IMR-90 (cell line): ENCODE results near the gene PSMA2. TPM values are rescaled to one million over a fixed set of nuclear protein-coding genes. Genes with fewer than 3 reads are reported as not detected.

ENCODE experiments used
- ATAC-seq: fragments of 200-7000 bp; cut with Tn5 transposase; 2 replicates; pipeline ENCODE4 v1.9.1; 2020; ENCODE audit warnings: low read depth, mild to moderate bottlenecking, moderate library complexity
- BruUV-seq: library from RNA; stranded (reverse); fragments of 400-500 nt; replicated peaks from 2 replicates; lab custom pipeline; 2021; lab: Mats Ljungman, UMichigan
- CTCF ChIA-PET: fragments of 300-600 bp; formaldehyde crosslinking; extraction: SDS; loops from one replicate; lab custom pipeline; 2021; ENCODE audit warnings: antibody characterized with exemption; lab: Yijun Ruan, JAX
- POLR2A ChIA-PET: fragments of 300-600 bp; sonication (Branson Sonifier 250); formaldehyde crosslinking; loops from one replicate; lab custom pipeline; 2022; ENCODE audit warnings: antibody characterized with exemption; ENCODE audit not compliant: unreplicated experiment; lab: Charles Lee
- DNase-seq: peaks from one replicate; pipeline ENCODE4 v3.0.0; 2013
- H2AFZ ChIP-seq: replicated peaks from 2 replicates; pipeline ENCODE3; 2013; ENCODE audit warnings: low read length, mild to moderate bottlenecking; ENCODE audit not compliant: poor library complexity
- H2AK5ac ChIP-seq: 2 replicates; pipeline ENCODE4 v1.6.1; 2013; ENCODE audit warnings: low read depth, low read length, inconsistent platforms
- H2AK9ac ChIP-seq: replicated peaks from 2 replicates; pipeline ENCODE3; 2013; ENCODE audit warnings: mild to moderate bottlenecking, low read depth, low read length, moderate library complexity; ENCODE audit not compliant: poor library complexity
- H2BK120ac ChIP-seq: 2 replicates; pipeline ENCODE4 v1.6.1; 2013; ENCODE audit warnings: low read depth, low read length, inconsistent platforms
- H2BK15ac ChIP-seq: 3 replicates; pipeline ENCODE4 v1.6.1; 2013; ENCODE audit warnings: low read depth, low read length, inconsistent platforms
- H2BK20ac ChIP-seq: 2 replicates; pipeline ENCODE4 v1.6.1; 2013; ENCODE audit warnings: low read depth, mild to moderate bottlenecking, inconsistent platforms, low read length, moderate library complexity
- H2BK5ac ChIP-seq: 2 replicates; pipeline ENCODE4 v1.6.1; 2013; ENCODE audit warnings: mild to moderate bottlenecking, low read depth, low read length, inconsistent platforms; ENCODE audit not compliant: poor library complexity, severe bottlenecking
- H3K14ac ChIP-seq: replicated peaks from 2 replicates; pipeline ENCODE4 v1.6.1; 2013; ENCODE audit warnings: low read depth, low read length, inconsistent platforms
- H3K18ac ChIP-seq: 2 replicates; pipeline ENCODE4 v1.6.1; 2013; ENCODE audit warnings: low read depth, low read length, control low read depth
- H3K23ac ChIP-seq: 2 replicates; pipeline ENCODE4 v1.6.1; 2013; ENCODE audit warnings: low read depth, low read length, inconsistent platforms
- H3K27ac ChIP-seq: 2 replicates; pipeline ENCODE4 v1.5.1; 2013; ENCODE audit warnings: mild to moderate bottlenecking, control low read depth, low read length; ENCODE audit not compliant: insufficient read depth
- H3K27me3 ChIP-seq: 2 replicates; pipeline ENCODE4 v1.6.1; 2013; ENCODE audit warnings: low read length; ENCODE audit not compliant: control insufficient read depth, insufficient read depth
- H3K36me3 ChIP-seq: 2 replicates; pipeline ENCODE4 v1.6.1; 2013; ENCODE audit warnings: low read length, mixed read lengths; ENCODE audit not compliant: control insufficient read depth, insufficient read depth
- H3K4ac ChIP-seq: 2 replicates; pipeline ENCODE4 v1.6.1; 2013; ENCODE audit warnings: low read depth, low read length, inconsistent platforms
- H3K4me1 ChIP-seq: 2 replicates; pipeline ENCODE4 v1.6.1; 2013; ENCODE audit warnings: low read length, mixed read lengths; ENCODE audit not compliant: control insufficient read depth, insufficient read depth
- H3K4me2 ChIP-seq: 2 replicates; pipeline ENCODE4 v1.6.1; 2013; ENCODE audit warnings: low read depth, mild to moderate bottlenecking, control low read depth, low read length, moderate library complexity
- H3K4me3 ChIP-seq: 2 replicates; pipeline ENCODE4 v1.5.1; 2013; ENCODE audit warnings: low read depth, mild to moderate bottlenecking, control low read depth, low read length, moderate library complexity; ENCODE audit not compliant: insufficient read depth
- H3K56ac ChIP-seq: 2 replicates; pipeline ENCODE4 v1.6.1; 2013; ENCODE audit warnings: low read length, inconsistent platforms; ENCODE audit not compliant: insufficient read depth; ENCODE audit errors: extremely low read depth
- H3K79me1 ChIP-seq, 2 experiments: 2 replicates each; pipeline ENCODE4 v1.6.1; 2013; ENCODE audit warnings: low read length in 2 of 2, inconsistent platforms in 1 of 2, low read depth in 1 of 2
- H3K9ac ChIP-seq: 2 replicates; pipeline ENCODE4 v1.6.1; 2013; ENCODE audit warnings: low read depth, low read length, control low read depth
- H3K9me1 ChIP-seq: 2 replicates; pipeline ENCODE4 v1.6.1; 2013; ENCODE audit warnings: low read length, inconsistent platforms; ENCODE audit not compliant: insufficient read depth
- H3K9me3 ChIP-seq: 2 replicates; pipeline ENCODE4 v1.6.1; 2013; ENCODE audit warnings: low read length; ENCODE audit not compliant: control insufficient read depth, insufficient read depth
- H4K20me1 ChIP-seq: 2 replicates; pipeline ENCODE4 v1.6.1; 2013; ENCODE audit warnings: low read length, inconsistent platforms; ENCODE audit not compliant: insufficient read depth
- H4K5ac ChIP-seq: 2 replicates; pipeline ENCODE4 v1.6.1; 2013; ENCODE audit warnings: mild to moderate bottlenecking, low read depth, low read length, control low read depth
- H4K8ac ChIP-seq, 2 experiments: 2 replicates each; pipeline ENCODE4 v1.6.1; 2013; ENCODE audit warnings: low read depth in 2 of 2, low read length in 2 of 2, control low read depth in 1 of 2, inconsistent platforms in 1 of 2
- H4K91ac ChIP-seq: 2 replicates; pipeline ENCODE4 v1.6.1; 2013; ENCODE audit warnings: low read depth, low read length, inconsistent platforms; ENCODE audit not compliant: insufficient read depth
- MAFK ChIP-seq: IDR thresholded peaks from 2 replicates; pipeline ENCODE4 v1.6.1; 2012; ENCODE audit warnings: low read depth, low read length, improper control_type of control experiment
- NFE2L2 ChIP-seq: fragments of 150-350 bp; IDR thresholded peaks from 2 replicates; pipeline ENCODE4 v1.6.1; 2016; ENCODE audit warnings: low read depth, mild to moderate bottlenecking, low read length
- POLR2A ChIP-seq: IDR thresholded peaks from 2 replicates; pipeline ENCODE4 v1.6.1; 2012; ENCODE audit warnings: mild to moderate bottlenecking, low read depth, low read length
- WGBS, 2 experiments: methylation state at CpG; one replicate each; pipeline versions ENCODE4 v1.1.5 to v1.1.7; 2013; ENCODE audit warnings: missing lambda C conversion rate in 2 of 2; ENCODE audit not compliant: insufficient read length in 1 of 2; ENCODE audit errors: extremely low coverage in 2 of 2; 5-methylcytosine and 5-hydroxymethylcytosine counted together
- dilution Hi-C: fragments of 300-500 bp; cut with HindIII; formaldehyde crosslinking; loops from one replicate; pipeline ENCODE4 v1.14.3; 2018; ENCODE audit warnings: low sequenced_read_pairs; ENCODE audit not compliant: unreplicated experiment
- in situ Hi-C: fragments of 300-500 bp; cut with MboI; formaldehyde crosslinking; loops from 3 replicates; pipeline ENCODE4 v1.14.3; 2019; ENCODE audit warnings: low sequenced_read_pairs, inconsistent platforms, mixed read lengths
- intact Hi-C: fragments of 100-400 bp; cut with micrococcal nuclease; formaldehyde crosslinking; loops from 2 replicates; pipeline ENCODE4 v1.10.0; 2022
- polyA plus RNA-seq, 3 experiments: library from polyadenylated mRNA; depleted of rRNA; stranded (reverse); fragments of >200 nt; gene quantifications; 2 replicates each; pipeline ENCODE4 v1.2.3, GENCODE V29; 2012; ENCODE audit warnings: low replicate concordance in 1 of 3
- total RNA-seq: library from RNA; depleted of rRNA; stranded (reverse); fragments of >200 nt; gene quantifications from 2 replicates; pipeline ENCODE4 v1.2.3, GENCODE V29; 2012
- TF ChIP-seq, protein P1 (sequence below): fragments of 150-350 bp; IDR thresholded peaks from 2 replicates; pipeline ENCODE4 v1.6.1; 2017; ENCODE audit warnings: mild to moderate bottlenecking, antibody characterized with exemption, low read length, low read depth

Gene PSMA2
- total and polyA plus RNA-seq, 2 of the 4 experiments (the other 2 are of a cell fraction), result 106 to 138 TPM

DNA sequence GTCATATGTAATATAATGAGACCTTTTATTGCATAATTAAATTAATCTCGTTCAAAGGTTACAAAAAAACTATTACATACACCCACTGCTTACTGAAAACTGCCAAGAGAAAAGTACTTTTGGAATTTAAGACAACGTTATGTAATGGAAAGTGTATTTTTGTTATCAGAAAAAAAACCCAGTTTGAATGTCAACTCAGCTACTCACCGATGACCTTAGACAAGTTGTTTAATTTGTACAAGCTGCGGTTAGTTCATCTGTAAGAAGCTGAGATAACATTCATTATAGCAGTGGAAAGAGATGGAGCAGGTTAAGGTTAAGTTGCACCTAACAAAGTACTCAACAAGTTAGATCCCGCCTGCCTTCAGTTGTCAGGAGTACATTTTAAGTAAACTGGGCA, 1.1 kb downstream of the PSMA2 start:
- Histone ChIP-seq H4K91ac (no peak overlapping the region), H2BK5ac (no peak overlapping the region), H3K36me3 (peaks cover 8% of the 10 kb centered on the region), H3K27me3 (no peaks in the 10 kb centered on the region), H2AFZ (no peak overlapping the region), H3K4me2 (peak overlapping the region; percentile 99), H4K5ac (no peak overlapping the region), H3K9ac (peak overlapping the region; percentile 94; the same call in 1 of the 2 replicates), H3K18ac (no peak overlapping the region), H3K4me3 (peak overlapping the region; percentile 69), H2BK15ac (no peak overlapping the region), H3K14ac (no peak overlapping the region), H4K20me1 (peaks cover 35% of the 10 kb centered on the region), H3K4ac (no peak overlapping the region), H3K79me1 (peaks cover 13 to 64% of the 10 kb centered on the region in 2 experiments), H2AK5ac (no peak overlapping the region), H2AK9ac (no peak overlapping the region), H3K4me1 (peaks cover 4% of the 10 kb centered on the region), H3K27ac (no peak overlapping the region), H4K8ac (no peak overlapping the region), H3K9me1 (peaks cover 4% of the 10 kb centered on the region; the same call in 1 of the 2 replicates), H2BK20ac (no peak overlapping the region), H3K56ac (no peak overlapping the region), H3K9me3 (no peaks in the 10 kb centered on the region), H2BK120ac (no peak overlapping the region), H3K23ac (peak overlapping the region; percentile 11)
- TF ChIP-seq POLR2A (no peak), NFE2L2 (no peak), MAFK (no peak)
- TF ChIP-seq, protein P1, sequence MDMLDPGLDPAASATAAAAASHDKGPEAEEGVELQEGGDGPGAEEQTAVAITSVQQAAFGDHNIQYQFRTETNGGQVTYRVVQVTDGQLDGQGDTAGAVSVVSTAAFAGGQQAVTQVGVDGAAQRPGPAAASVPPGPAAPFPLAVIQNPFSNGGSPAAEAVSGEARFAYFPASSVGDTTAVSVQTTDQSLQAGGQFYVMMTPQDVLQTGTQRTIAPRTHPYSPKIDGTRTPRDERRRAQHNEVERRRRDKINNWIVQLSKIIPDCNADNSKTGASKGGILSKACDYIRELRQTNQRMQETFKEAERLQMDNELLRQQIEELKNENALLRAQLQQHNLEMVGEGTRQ, result no peak
- ATAC-seq (no peak), DNase-seq (peak; percentile 29)
- BruUV-seq, result no TSS peak
- CTCF ChIA-PET, result interaction anchor here (2.1 kb wide), 1 partner anchor 10 kb away, joined by 8 read pairs; no protein-coding TSS in a partner anchor
- WGBS, 2 experiments, result no CpG with 5 or more reads among the region's 5 CpGs
- POLR2A ChIA-PET, result interaction anchor here (0.6 kb wide), 1 partner anchor 114 kb away, joined by 3 read pairs; no protein-coding TSS in a partner anchor
- intact Hi-C loops, result loop anchor here (5.0 to 10.0 kb wide), 2 partner anchors 654 to 771 kb away; partner anchors contain the start of gene STK17A
- in situ Hi-C loops, result loop anchor here (25.0 kb wide), 1 partner anchor 906 kb away; no protein-coding TSS in a partner anchor
- dilution Hi-C loops, result loop anchor here (25.0 kb wide), 1 partner anchor 306 kb away; no protein-coding TSS in a partner anchor
